Glutamatergic neuron (in vitro differentiated cells): ENCODE measurements around the gene PTPRR. TPM values are rescaled to one million over a fixed set of nuclear protein-coding genes. Genes with fewer than 3 reads are reported as not detected.

Source experiments
- DNase-seq: peaks from one replicate; pipeline ENCODE4 v3.0.0; 2022
- H3K27ac Mint-ChIP-seq: one replicate; pipeline ENCODE4 v1.8.0; 2020; ENCODE audit warnings: mild to moderate bottlenecking, mixed read lengths, inconsistent platforms; ENCODE audit not compliant: unreplicated experiment
- H3K27me3 Mint-ChIP-seq: one replicate; pipeline ENCODE4 v1.8.0; 2020; ENCODE audit warnings: mild to moderate bottlenecking, moderate library complexity, mixed read lengths, inconsistent platforms; ENCODE audit not compliant: unreplicated experiment
- H3K36me3 Mint-ChIP-seq: one replicate; pipeline ENCODE4 v1.8.0; 2020; ENCODE audit warnings: mild to moderate bottlenecking, mixed read lengths, inconsistent platforms; ENCODE audit not compliant: unreplicated experiment
- H3K4me1 Mint-ChIP-seq: one replicate; pipeline ENCODE4 v1.8.0; 2020; ENCODE audit warnings: mild to moderate bottlenecking, low read depth, mixed read lengths, inconsistent platforms; ENCODE audit not compliant: unreplicated experiment
- H3K4me3 Mint-ChIP-seq: one replicate; pipeline ENCODE4 v1.8.0; 2020; ENCODE audit warnings: mild to moderate bottlenecking, mixed read lengths, inconsistent platforms; ENCODE audit not compliant: unreplicated experiment
- H3K9me3 Mint-ChIP-seq: one replicate; pipeline ENCODE4 v1.8.0; 2020; ENCODE audit warnings: mild to moderate bottlenecking, moderate library complexity, mixed read lengths, inconsistent platforms; ENCODE audit not compliant: unreplicated experiment
- CTCF ChIP-seq: fragments of 200-600 bp; sonication (generic); IDR thresholded peaks from one replicate; pipeline ENCODE4 v1.5.0; 2021; ENCODE audit not compliant: partially characterized antibody, unreplicated experiment
- total RNA-seq: library from RNA; stranded (reverse); fragmentation: NEBNext Ultra II Directional; extraction: Animal tissue kit (Norgen Biotek cat#: 25700); gene quantifications from one replicate; pipeline ENCODE4 v1.2.1, GENCODE V29; 2021; ENCODE audit not compliant: unreplicated experiment

Gene PTPRR
- total RNA-seq, 1 donor from 2014 or later, result 0.34 TPM

- H3K36me3 Mint-ChIP-seq, result no peaks in the 10 kb centered on the region
- no peak for DNase-seq
- no peaks in the 10 kb centered on the region for H3K9me3 Mint-ChIP-seq
- TF ChIP-seq CTCF, result no peak
- H3K27ac Mint-ChIP-seq, result no peak overlapping the region
- H3K4me1 Mint-ChIP-seq, result peaks cover 2% of the 10 kb centered on the region
- H3K4me3 Mint-ChIP-seq, result no peak overlapping the region
- H3K27me3 Mint-ChIP-seq, result no peaks in the 10 kb centered on the region
Observed at GRCh38 chr12:70853326-70853725, 67.2 kb downstream of the PTPRR start.

GRCh38 chr12:70852416-70853150, 68.0 kb downstream of the PTPRR start:
- DNase-seq, result no peak
- no peaks in the 10 kb centered on the region for H3K9me3 Mint-ChIP-seq
- no peak overlapping the region for H3K4me3 Mint-ChIP-seq
- H3K4me1 Mint-ChIP-seq, result peaks cover 2% of the 10 kb centered on the region
- H3K27me3 Mint-ChIP-seq, result no peaks in the 10 kb centered on the region
- TF ChIP-seq CTCF, result no peak
- no peak overlapping the region for H3K27ac Mint-ChIP-seq
- H3K36me3 Mint-ChIP-seq, result no peaks in the 10 kb centered on the region

GRCh38 chr12:70849265-70849960, 71.1 kb downstream of the PTPRR start:
- Mint-ChIP-seq H3K4me1 (peaks cover 2% of the 10 kb centered on the region), H3K9me3 (no peaks in the 10 kb centered on the region), H3K27ac (no peak overlapping the region), H3K36me3 (no peaks in the 10 kb centered on the region), H3K27me3 (peaks cover 3% of the 10 kb centered on the region), H3K4me3 (no peak overlapping the region)
- DNase-seq, result no peak
- no peak for TF ChIP-seq CTCF

GRCh38 chr12:70847871-70848270, 72.7 kb downstream of the PTPRR start:
- H3K4me1 Mint-ChIP-seq, result peaks cover 2% of the 10 kb centered on the region
- no peak overlapping the region for H3K4me3 Mint-ChIP-seq
- no peak for DNase-seq
- no peaks in the 10 kb centered on the region for H3K9me3 Mint-ChIP-seq
- peaks cover 3% of the 10 kb centered on the region for H3K27me3 Mint-ChIP-seq
- H3K27ac Mint-ChIP-seq, result no peak overlapping the region
- H3K36me3 Mint-ChIP-seq, result no peaks in the 10 kb centered on the region
- TF ChIP-seq CTCF, result no peak

GRCh38 chr12:70845268-70845667, 75.3 kb downstream of the PTPRR start:
- no peak for DNase-seq
- no peaks in the 10 kb centered on the region for H3K9me3 Mint-ChIP-seq
- H3K27ac Mint-ChIP-seq, result no peak overlapping the region
- H3K27me3 Mint-ChIP-seq, result peaks cover 3% of the 10 kb centered on the region
- no peak overlapping the region for H3K4me3 Mint-ChIP-seq
- no peaks in the 10 kb centered on the region for H3K36me3 Mint-ChIP-seq
- no peak for TF ChIP-seq CTCF
- H3K4me1 Mint-ChIP-seq, result no peaks in the 10 kb centered on the region
